ENCODE measurements around the gene NEURL2.

- TF ChIP-seq REST (IDR thresholded peaks at IDR 0.05; ENCODE audit: unreplicated experiment) (no peak), CTCF (conservative IDR thresholded peaks at IDR 0.05; ENCODE audit: low read depth in 2 of 2) (no peak), POLR2AphosphoS5 (IDR thresholded peaks at IDR 0.05; ENCODE audit: low read depth) (no peak), EZH2 (IDR thresholded peaks at IDR 0.05; ENCODE audit: low read depth, unreplicated experiment) (no peak), CREB1 (CRISPR knock-in tag; IDR thresholded peaks at IDR 0.05; ENCODE audit: low read depth) (no peak), EZH2phosphoT487 (IDR thresholded peaks at IDR 0.05; ENCODE audit: unreplicated experiment) (no peak), JUNB (IDR thresholded peaks at IDR 0.05; ENCODE audit: unreplicated experiment) (no peak), ZNF462 (CRISPR knock-in tag; IDR thresholded peaks at IDR 0.05) (no peak), ZNF331 (CRISPR knock-in tag; IDR thresholded peaks at IDR 0.05; ENCODE audit: low read depth) (no peak)
These were observed 41.9 kb downstream of the NEURL2 start for GRCh38 chr20:45848969-45849582.

Measured in GM23338 (cell line).